H9 (cell line): ENCODE data around the gene RASA3. TPM values are rescaled to one million over a fixed set of nuclear protein-coding genes. Genes with fewer than 3 reads are reported as not detected.

Source experiments
- DNase-seq: peaks from one replicate; pipeline ENCODE4 v3.0.0-alpha.2; 2017
- H2AFZ ChIP-seq: one replicate; pipeline ENCODE4 v1.6.1; 2013; ENCODE audit warnings: mild to moderate bottlenecking, low read length, control low read depth, moderate library complexity
- H2AK5ac ChIP-seq: 2 replicates; pipeline ENCODE4 v1.6.1; 2013; ENCODE audit warnings: low read length, control low read depth, mixed read lengths; ENCODE audit not compliant: insufficient read length
- H2BK120ac ChIP-seq: one replicate; pipeline ENCODE4 v1.6.1; 2013; ENCODE audit warnings: low read depth, mild to moderate bottlenecking, low read length, control low read depth, inconsistent platforms; ENCODE audit not compliant: poor library complexity, severe bottlenecking
- H2BK12ac ChIP-seq: 2 replicates; pipeline ENCODE4 v1.6.1; 2013; ENCODE audit warnings: low read length, control low read depth, mixed read lengths, low read depth; ENCODE audit not compliant: insufficient read length
- H2BK15ac ChIP-seq: 2 replicates; pipeline ENCODE4 v1.6.1; 2013; ENCODE audit warnings: low read depth, low read length, control low read depth
- H2BK20ac ChIP-seq: one replicate; pipeline ENCODE4 v1.6.1; 2013; ENCODE audit warnings: low read depth, mild to moderate bottlenecking, low read length, control low read depth, inconsistent platforms; ENCODE audit not compliant: poor library complexity, severe bottlenecking
- H2BK5ac ChIP-seq: 2 replicates; pipeline ENCODE4 v1.6.1; 2013; ENCODE audit warnings: low read length, control low read depth, mixed read lengths; ENCODE audit not compliant: insufficient read length
- H3K14ac ChIP-seq: 2 replicates; pipeline ENCODE4 v1.6.1; 2013; ENCODE audit warnings: low read length, control low read depth; ENCODE audit not compliant: insufficient read depth
- H3K18ac ChIP-seq: 2 replicates; pipeline ENCODE4 v1.6.1; 2013; ENCODE audit warnings: low read depth, mild to moderate bottlenecking, mixed read lengths, low read length, control low read depth; ENCODE audit not compliant: insufficient read length
- H3K23ac ChIP-seq: 2 replicates; pipeline ENCODE4 v1.6.1; 2013; ENCODE audit warnings: low read length, control low read depth, mixed read lengths, low read depth; ENCODE audit not compliant: insufficient read length
- H3K23me2 ChIP-seq: 2 replicates; pipeline ENCODE4 v1.6.1; 2013; ENCODE audit warnings: low read depth, mild to moderate bottlenecking, mixed read lengths, low read length, control low read depth; ENCODE audit not compliant: insufficient read length, poor library complexity, severe bottlenecking
- H3K27ac ChIP-seq: 2 replicates; pipeline ENCODE4 v1.5.1; 2013; ENCODE audit warnings: low read length, control low read depth, mixed read lengths, low read depth; ENCODE audit not compliant: insufficient read length
- H3K27me3 ChIP-seq: 2 replicates; pipeline ENCODE4 v1.6.1; 2013; ENCODE audit warnings: low read length, control low read depth, inconsistent platforms; ENCODE audit not compliant: insufficient read depth
- H3K4ac ChIP-seq: 2 replicates; pipeline ENCODE4 v1.6.1; 2013; ENCODE audit warnings: low read depth, mild to moderate bottlenecking, control low read depth, inconsistent platforms, low read length, moderate library complexity
- H3K4me1 ChIP-seq: 2 replicates; pipeline ENCODE4 v1.6.1; 2013; ENCODE audit warnings: low read length, control low read depth, inconsistent platforms; ENCODE audit not compliant: insufficient read depth
- H3K4me2 ChIP-seq: 2 replicates; pipeline ENCODE4 v1.6.1; 2013; ENCODE audit warnings: low read length, control low read depth, mixed read lengths; ENCODE audit not compliant: insufficient read length, insufficient read depth
- H3K56ac ChIP-seq: 2 replicates; pipeline ENCODE4 v1.6.1; 2013; ENCODE audit warnings: low read depth, mild to moderate bottlenecking, mixed read lengths, low read length, control low read depth; ENCODE audit not compliant: insufficient read length
- H3K79me1 ChIP-seq: 2 replicates; pipeline ENCODE4 v1.6.1; 2013; ENCODE audit warnings: low read depth, mild to moderate bottlenecking, moderate library complexity, low read length, control low read depth, inconsistent platforms; ENCODE audit not compliant: insufficient read depth, poor library complexity, severe bottlenecking
- H3K79me2 ChIP-seq: 2 replicates; pipeline ENCODE4 v1.6.1; 2013; ENCODE audit warnings: low read length, control low read depth, inconsistent platforms; ENCODE audit not compliant: insufficient read depth
- H3K9ac ChIP-seq: 2 replicates; pipeline ENCODE4 v1.6.1; 2013; ENCODE audit warnings: low read length, control low read depth, mixed read lengths; ENCODE audit not compliant: insufficient read length; ENCODE audit errors: extremely low read depth
- H3K9me3 ChIP-seq: one replicate; pipeline ENCODE4 v1.6.1; 2013; ENCODE audit warnings: low read depth, low read length, inconsistent platforms; ENCODE audit not compliant: control insufficient read depth
- H3T11ph ChIP-seq: one replicate; pipeline ENCODE4 v1.6.1; 2013; ENCODE audit warnings: mild to moderate bottlenecking, low read length, control low read depth, inconsistent platforms
- H4K20me1 ChIP-seq: one replicate; pipeline ENCODE4 v1.6.1; 2013; ENCODE audit not compliant: control insufficient read depth, insufficient read length, insufficient read depth
- H4K5ac ChIP-seq: 2 replicates; pipeline ENCODE4 v1.6.1; 2013; ENCODE audit warnings: low read depth, mild to moderate bottlenecking, mixed read lengths, low read length, control low read depth; ENCODE audit not compliant: insufficient read length
- H4K8ac ChIP-seq: replicated peaks from 2 replicates; pipeline ENCODE4 v1.6.1; 2013; ENCODE audit warnings: low read length, control low read depth, mixed read lengths, low read depth; ENCODE audit not compliant: insufficient read length
- H4K91ac ChIP-seq: 2 replicates; pipeline ENCODE4 v1.6.1; 2013; ENCODE audit warnings: low read depth, mild to moderate bottlenecking, moderate library complexity, mixed read lengths, low read length, control low read depth; ENCODE audit not compliant: insufficient read length
- H3K27ac Mint-ChIP-seq, 3 experiments: 2 replicates in 2 of 3; 3 replicates in 1 of 3; pipeline ENCODE4 v1.8.0; 2020 to 2021; ENCODE audit warnings: mixed read lengths in 3 of 3, mild to moderate bottlenecking in 1 of 3, moderate library complexity in 1 of 3
- H3K27me3 Mint-ChIP-seq: 2 replicates; pipeline ENCODE4 v1.8.0; 2021; ENCODE audit warnings: low read depth, mild to moderate bottlenecking, moderate library complexity, mixed read lengths
- H3K36me3 Mint-ChIP-seq, 3 experiments: 2 replicates in 2 of 3; 3 replicates in 1 of 3; pipeline ENCODE4 v1.8.0; 2020 to 2021; ENCODE audit warnings: low read depth in 3 of 3, mixed read lengths in 3 of 3; ENCODE audit not compliant: insufficient read depth in 1 of 3
- H3K4me1 Mint-ChIP-seq, 2 experiments: 2 replicates each; pipeline ENCODE4 v1.8.0; 2020; ENCODE audit warnings: mixed read lengths in 2 of 2
- H3K4me3 Mint-ChIP-seq, 2 experiments: 2 replicates in 1 of 2; 3 replicates in 1 of 2; pipeline ENCODE4 v1.8.0; 2020 to 2021; ENCODE audit warnings: mild to moderate bottlenecking in 2 of 2, mixed read lengths in 2 of 2, moderate library complexity in 1 of 2
- H3K9me3 Mint-ChIP-seq, 2 experiments: 2 replicates in 1 of 2; 3 replicates in 1 of 2; pipeline ENCODE4 v1.8.0; 2020; ENCODE audit warnings: mild to moderate bottlenecking in 2 of 2, mixed read lengths in 2 of 2, moderate library complexity in 1 of 2
- WGBS: extraction: QIAGEN DNeasy Blood & Tissue Kit; methylation state at CpG from one replicate; pipeline ENCODE4 v1.1.7; 2013; ENCODE audit warnings: missing lambda C conversion rate, low lambda C conversion rate, mixed read lengths; ENCODE audit not compliant: insufficient read length; ENCODE audit errors: extremely low coverage; 5-methylcytosine and 5-hydroxymethylcytosine counted together
- total RNA-seq: library from RNA; stranded (reverse); gene quantifications from 2 replicates; pipeline ENCODE4 v1.2.1, GENCODE V29; 2021
- TF ChIP-seq, protein P1 (sequence below): fragments of 200-600 bp; sonication (generic); conservative IDR thresholded peaks from 3 replicates; pipeline ENCODE4 v1.8.0; 2021; ENCODE audit warnings: antibody characterized with exemption, mild to moderate bottlenecking

RASA3 gene
- total RNA-seq, 1 experiment from 2014 or later, result 12.3 TPM

DNA sequence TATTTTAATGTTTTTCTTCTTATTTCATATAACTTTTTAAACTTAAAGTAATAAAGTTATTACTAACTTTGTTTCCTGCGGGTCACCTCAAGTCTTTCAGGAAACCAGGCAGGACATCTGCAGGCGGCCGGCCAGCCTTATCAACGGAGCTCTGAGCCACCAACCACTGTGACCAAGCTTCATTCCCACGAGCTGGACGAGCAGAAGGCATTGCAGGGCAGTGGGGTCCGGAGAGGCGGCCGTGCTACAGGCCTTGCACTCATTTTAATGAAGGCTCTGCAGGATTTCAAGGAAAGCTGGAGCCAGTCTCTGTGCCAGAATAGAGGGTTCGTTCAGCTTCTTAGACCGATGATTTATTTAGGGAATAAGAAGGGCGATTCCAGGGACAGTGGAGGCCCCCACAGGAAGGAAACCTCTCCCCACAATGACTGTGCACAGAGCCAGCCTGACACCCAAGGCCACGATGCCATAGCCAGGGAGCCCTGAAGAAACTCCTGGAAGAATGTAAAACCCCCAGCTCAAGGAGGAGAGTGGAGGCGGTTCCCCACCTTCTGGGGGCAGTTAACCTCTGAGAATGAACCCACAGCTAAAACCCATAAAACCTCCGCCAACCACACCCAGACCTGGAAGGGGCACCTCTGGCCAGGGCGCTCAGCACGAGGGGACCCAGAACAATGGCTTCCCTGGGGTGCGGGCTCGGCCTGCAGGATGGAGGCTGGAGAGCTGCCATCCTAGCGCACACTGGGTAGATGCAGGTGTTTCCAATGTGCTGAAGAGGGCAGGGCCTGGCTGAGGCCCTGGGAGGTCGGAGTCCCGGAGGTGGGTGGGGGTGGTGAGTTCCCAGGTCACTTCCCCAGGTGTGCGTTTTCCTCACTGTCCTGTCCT, 75.0 kb downstream of the RASA3 start:
- H3K56ac ChIP-seq, result no peak overlapping the region
- no peak for DNase-seq
- H2BK120ac ChIP-seq, result no peak overlapping the region
- no peaks in the 10 kb centered on the region for H3K27me3 ChIP-seq
- no peak overlapping the region for H3K14ac ChIP-seq
- H2BK5ac ChIP-seq, result no peak overlapping the region
- no peak overlapping the region for H3K4me3 Mint-ChIP-seq
- no peak overlapping the region for H4K5ac ChIP-seq
- no peak overlapping the region for H3T11ph ChIP-seq
- H3K36me3 Mint-ChIP-seq, result peaks cover 0 to 4% (median 0%) of the 10 kb centered on the region in 3 experiments; a peak in 2 of 7 replicates
- no peak overlapping the region for H3K4me2 ChIP-seq
- no peak overlapping the region for H4K8ac ChIP-seq
- no peaks in the 10 kb centered on the region for H3K4me1 ChIP-seq
- H4K91ac ChIP-seq, result no peak overlapping the region
- H4K20me1 ChIP-seq, result no peaks in the 10 kb centered on the region
- H3K18ac ChIP-seq, result no peak overlapping the region
- no peak overlapping the region for H3K23ac ChIP-seq
- H3K23me2 ChIP-seq, result no peaks in the 10 kb centered on the region
- H3K27me3 Mint-ChIP-seq, result peaks cover 1% of the 10 kb centered on the region; the same call in 1 of the 2 replicates
- H2BK15ac ChIP-seq, result no peak overlapping the region
- H3K9me3 ChIP-seq, result no peaks in the 10 kb centered on the region
- no peak overlapping the region for H2AFZ ChIP-seq
- H2BK20ac ChIP-seq, result no peak overlapping the region
- no peak overlapping the region for H2BK12ac ChIP-seq
- peak overlapping the region in 2 of 3 experiments; percentile 39 to 62; a peak in 1 of 7 replicates for H3K27ac Mint-ChIP-seq
- no peaks in the 10 kb centered on the region for H3K79me2 ChIP-seq
- peaks cover 7 to 15% of the 10 kb centered on the region in 2 experiments; a peak in 3 of 4 replicates for H3K4me1 Mint-ChIP-seq
- no peaks in the 10 kb centered on the region for H3K9me3 Mint-ChIP-seq
- H3K79me1 ChIP-seq, result no peaks in the 10 kb centered on the region
- H3K4ac ChIP-seq, result no peak overlapping the region
- no peak overlapping the region for H3K9ac ChIP-seq
- H2AK5ac ChIP-seq, result no peak overlapping the region
- TF ChIP-seq, protein P1, sequence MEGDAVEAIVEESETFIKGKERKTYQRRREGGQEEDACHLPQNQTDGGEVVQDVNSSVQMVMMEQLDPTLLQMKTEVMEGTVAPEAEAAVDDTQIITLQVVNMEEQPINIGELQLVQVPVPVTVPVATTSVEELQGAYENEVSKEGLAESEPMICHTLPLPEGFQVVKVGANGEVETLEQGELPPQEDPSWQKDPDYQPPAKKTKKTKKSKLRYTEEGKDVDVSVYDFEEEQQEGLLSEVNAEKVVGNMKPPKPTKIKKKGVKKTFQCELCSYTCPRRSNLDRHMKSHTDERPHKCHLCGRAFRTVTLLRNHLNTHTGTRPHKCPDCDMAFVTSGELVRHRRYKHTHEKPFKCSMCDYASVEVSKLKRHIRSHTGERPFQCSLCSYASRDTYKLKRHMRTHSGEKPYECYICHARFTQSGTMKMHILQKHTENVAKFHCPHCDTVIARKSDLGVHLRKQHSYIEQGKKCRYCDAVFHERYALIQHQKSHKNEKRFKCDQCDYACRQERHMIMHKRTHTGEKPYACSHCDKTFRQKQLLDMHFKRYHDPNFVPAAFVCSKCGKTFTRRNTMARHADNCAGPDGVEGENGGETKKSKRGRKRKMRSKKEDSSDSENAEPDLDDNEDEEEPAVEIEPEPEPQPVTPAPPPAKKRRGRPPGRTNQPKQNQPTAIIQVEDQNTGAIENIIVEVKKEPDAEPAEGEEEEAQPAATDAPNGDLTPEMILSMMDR, result no peak
- no CpG with 5 or more reads among the region's 23 CpGs for WGBS
- H3K27ac ChIP-seq, result no peak overlapping the region
